HG02973 (cell line): Measurements from ENCODE around the gene ABLIM2.

Experiments
- ATAC-seq: cut with Tn5 transposase; IDR thresholded peaks from one replicate; pipeline ENCODE4 v1.9.1; 2021; ENCODE audit warnings: moderate library complexity; ENCODE audit not compliant: unreplicated experiment

The ABLIM2 gene

GRCh38 chr4:8159537-8160232 is 1.1 kb upstream of the ABLIM2 start:
- no peak for ATAC-seq

GRCh38 chr4:8157944-8158709 is 486 bp downstream of the ABLIM2 start:
- no peak for ATAC-seq

- no peak for ATAC-seq
These were observed 1.1 kb downstream of the ABLIM2 start for GRCh38 chr4:8157496-8157895.

GRCh38 chr4:8156617-8157016 is 2.0 kb downstream of the ABLIM2 start:
- ATAC-seq = no peak

- ATAC-seq = no peak
These were observed 2.8 kb downstream of the ABLIM2 start for GRCh38 chr4:8155660-8156421.

GRCh38 chr4:8155048-8155447 is 3.6 kb downstream of the ABLIM2 start:
- ATAC-seq = no peak

- no peak for ATAC-seq
These were observed 5.2 kb downstream of the ABLIM2 start for GRCh38 chr4:8153441-8153840.

GRCh38 chr4:8152865-8153257 is 5.8 kb downstream of the ABLIM2 start:
- no peak for ATAC-seq

GRCh38 chr4:8152090-8152864 is 6.3 kb downstream of the ABLIM2 start:
- ATAC-seq = no peak

GRCh38 chr4:8151165-8151650 is 7.4 kb downstream of the ABLIM2 start:
- ATAC-seq = no peak

GRCh38 chr4:8150152-8151090 is 8.2 kb downstream of the ABLIM2 start:
- ATAC-seq = no peak

GRCh38 chr4:8149664-8150063 is 8.9 kb downstream of the ABLIM2 start:
- no peak for ATAC-seq

GRCh38 chr4:8148785-8149435 is 9.7 kb downstream of the ABLIM2 start:
- ATAC-seq = no peak

GRCh38 chr4:8148159-8148558 is 10.5 kb downstream of the ABLIM2 start:
- no peak for ATAC-seq

- ATAC-seq = no peak
These were observed 11.2 kb downstream of the ABLIM2 start for GRCh38 chr4:8147231-8147970.

GRCh38 chr4:8146157-8146556 is 12.5 kb downstream of the ABLIM2 start:
- ATAC-seq = no peak

GRCh38 chr4:8144359-8144758 is 14.3 kb downstream of the ABLIM2 start:
- no peak for ATAC-seq

GRCh38 chr4:8143392-8144140 is 15.0 kb downstream of the ABLIM2 start:
- no peak for ATAC-seq
